HG02884 (cell line): ENCODE results near the gene AMPH.
"Not testable (repeated sequence)": the region's sequence is repeated elsewhere in the genome, so short reads cannot be mapped to it uniquely, and the experiment has no call there.

Experiments used
- ATAC-seq: cut with Tn5 transposase; IDR thresholded peaks from one replicate; pipeline ENCODE4 v1.9.1; 2021; ENCODE audit warnings: mild to moderate bottlenecking, moderate library complexity; ENCODE audit not compliant: unreplicated experiment

Gene AMPH

GRCh38 chr7:38411404-38411803 lies 219.8 kb downstream of the AMPH start:
- ATAC-seq, result no peak

GRCh38 chr7:38410056-38410455 lies 221.1 kb downstream of the AMPH start:
- ATAC-seq, result no peak

- ATAC-seq, result no peak
These were observed 221.6 kb downstream of the AMPH start for GRCh38 chr7:38409531-38409930.

GRCh38 chr7:38398725-38399321 lies 232.3 kb downstream of the AMPH start:
- peak; percentile 51 for ATAC-seq

- no peak for ATAC-seq
These were observed 234.3 kb downstream of the AMPH start for GRCh38 chr7:38396852-38397251.

GRCh38 chr7:38395921-38396552 lies 235.1 kb downstream of the AMPH start:
- not testable (repeated sequence) for ATAC-seq

GRCh38 chr7:38394660-38395059 lies 236.5 kb downstream of the AMPH start:
- ATAC-seq, result no peak

GRCh38 chr7:38393874-38394273 lies 237.3 kb downstream of the AMPH start:
- ATAC-seq, result peak; percentile 71

- ATAC-seq, result no peak
These were observed 239.4 kb downstream of the AMPH start for GRCh38 chr7:38391751-38392150.

- no peak for ATAC-seq
These were observed 245.5 kb downstream of the AMPH start for GRCh38 chr7:38385682-38386081.

- no peak for ATAC-seq
These were observed 247.9 kb downstream of the AMPH start for GRCh38 chr7:38383281-38383680.

- ATAC-seq, result no peak
These were observed 248.5 kb downstream of the AMPH start for GRCh38 chr7:38382684-38383083.

GRCh38 chr7:38375453-38375852 lies 255.7 kb downstream of the AMPH start:
- no peak for ATAC-seq

GRCh38 chr7:38374507-38374906 lies 256.7 kb downstream of the AMPH start:
- ATAC-seq, result peak; percentile 46

GRCh38 chr7:38373155-38373554 lies 258.0 kb downstream of the AMPH start:
- no peak for ATAC-seq

GRCh38 chr7:38372290-38372689 lies 258.9 kb downstream of the AMPH start:
- no peak for ATAC-seq

- ATAC-seq, result peak; percentile 71
These were observed 261.2 kb downstream of the AMPH start for GRCh38 chr7:38369816-38370493.

GRCh38 chr7:38368191-38368605 lies 263.0 kb downstream of the AMPH start:
- ATAC-seq, result peak; percentile 51

- ATAC-seq, result peak; percentile 43
These were observed 263.8 kb downstream of the AMPH start for GRCh38 chr7:38367301-38367890.

GRCh38 chr7:38363379-38363778 lies 267.8 kb downstream of the AMPH start:
- not testable (repeated sequence) for ATAC-seq

GRCh38 chr7:38362611-38363237 lies 268.4 kb downstream of the AMPH start:
- peak; percentile 42 for ATAC-seq
